ENCODE results near the gene RWDD4.

RWDD4 gene

DNA sequence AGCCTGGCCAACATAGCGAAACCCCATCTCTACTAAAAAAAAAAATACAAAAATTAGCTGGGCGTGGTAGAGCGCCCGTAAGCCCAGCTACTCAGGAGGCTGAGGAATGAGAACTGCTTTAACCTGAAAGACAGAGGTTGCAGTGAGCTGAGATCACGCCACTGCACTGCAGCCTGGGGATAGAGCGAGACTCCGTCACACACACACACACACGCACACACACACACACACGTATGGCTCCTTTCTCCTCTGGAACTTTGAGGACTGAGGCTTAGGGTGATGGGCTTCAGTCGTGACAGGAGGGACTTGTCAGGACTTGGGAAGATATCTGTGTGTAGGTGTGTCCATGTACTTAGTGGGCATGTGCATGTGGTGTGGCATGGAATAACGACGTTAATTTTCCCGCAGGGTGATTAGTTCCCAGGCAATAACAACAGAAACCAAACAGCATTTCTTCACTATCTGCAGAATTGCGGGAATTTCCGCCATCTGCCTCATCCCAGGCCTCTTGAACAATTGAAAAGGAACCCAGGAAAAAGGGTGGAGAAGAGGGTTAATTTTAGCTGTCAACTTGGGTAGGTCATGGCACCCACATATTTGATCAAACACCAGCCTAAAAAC, 47.7 kb downstream of the RWDD4 start:
- Histone ChIP-seq H2AFZ (no peak overlapping the region), H3K9ac (no peak overlapping the region), H3K27ac (no peak overlapping the region), H3K79me2 (no peaks in the 10 kb centered on the region), H3K4me1 (no peaks in the 10 kb centered on the region), H3K4me2 (ENCODE audit: low read length) (no peak overlapping the region), H3K9me3 (ENCODE audit: control insufficient read depth, low read length) (no peaks in the 10 kb centered on the region), H3K36me3 (ENCODE audit: control insufficient read depth, insufficient read depth, low read length) (no peaks in the 10 kb centered on the region), H3K4me3 (ENCODE audit: low read depth, low read length) (no peak overlapping the region), H3K27me3 (ENCODE audit: control insufficient read depth, insufficient read depth, low read length) (no peaks in the 10 kb centered on the region)
- TF ChIP-seq, protein P1, sequence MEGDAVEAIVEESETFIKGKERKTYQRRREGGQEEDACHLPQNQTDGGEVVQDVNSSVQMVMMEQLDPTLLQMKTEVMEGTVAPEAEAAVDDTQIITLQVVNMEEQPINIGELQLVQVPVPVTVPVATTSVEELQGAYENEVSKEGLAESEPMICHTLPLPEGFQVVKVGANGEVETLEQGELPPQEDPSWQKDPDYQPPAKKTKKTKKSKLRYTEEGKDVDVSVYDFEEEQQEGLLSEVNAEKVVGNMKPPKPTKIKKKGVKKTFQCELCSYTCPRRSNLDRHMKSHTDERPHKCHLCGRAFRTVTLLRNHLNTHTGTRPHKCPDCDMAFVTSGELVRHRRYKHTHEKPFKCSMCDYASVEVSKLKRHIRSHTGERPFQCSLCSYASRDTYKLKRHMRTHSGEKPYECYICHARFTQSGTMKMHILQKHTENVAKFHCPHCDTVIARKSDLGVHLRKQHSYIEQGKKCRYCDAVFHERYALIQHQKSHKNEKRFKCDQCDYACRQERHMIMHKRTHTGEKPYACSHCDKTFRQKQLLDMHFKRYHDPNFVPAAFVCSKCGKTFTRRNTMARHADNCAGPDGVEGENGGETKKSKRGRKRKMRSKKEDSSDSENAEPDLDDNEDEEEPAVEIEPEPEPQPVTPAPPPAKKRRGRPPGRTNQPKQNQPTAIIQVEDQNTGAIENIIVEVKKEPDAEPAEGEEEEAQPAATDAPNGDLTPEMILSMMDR (IDR thresholded peaks at IDR 0.05): no peak

DNA sequence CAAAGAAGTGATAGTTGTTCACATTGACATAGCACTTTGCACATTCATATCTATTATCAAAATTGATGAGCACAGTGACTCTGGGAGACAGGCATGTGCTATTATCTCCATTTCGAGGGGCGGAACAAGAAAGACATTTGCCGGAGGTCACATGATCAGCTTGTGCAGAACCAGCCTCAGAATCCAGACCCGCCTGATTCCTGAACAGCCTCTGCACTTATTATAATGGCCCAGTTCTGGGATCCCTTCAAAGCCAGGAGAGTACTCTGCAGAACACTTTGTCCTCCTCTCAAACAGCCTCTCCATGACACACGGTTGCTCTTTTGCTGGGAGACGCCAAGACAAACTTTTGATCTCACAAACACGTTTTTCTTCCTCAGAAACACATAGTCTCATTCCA, 48.4 kb downstream of the RWDD4 start:
- Histone ChIP-seq H3K27ac (no peak overlapping the region), H3K79me2 (no peaks in the 10 kb centered on the region), H3K4me2 (ENCODE audit: low read length) (no peak overlapping the region), H3K4me3 (ENCODE audit: low read depth, low read length) (no peak overlapping the region), H3K36me3 (ENCODE audit: control insufficient read depth, insufficient read depth, low read length) (no peaks in the 10 kb centered on the region), H3K9ac (no peak overlapping the region), H2AFZ (no peak overlapping the region), H3K9me3 (ENCODE audit: control insufficient read depth, low read length) (no peaks in the 10 kb centered on the region), H3K27me3 (ENCODE audit: control insufficient read depth, insufficient read depth, low read length) (no peaks in the 10 kb centered on the region), H3K4me1 (no peaks in the 10 kb centered on the region)
- TF ChIP-seq, protein P1 (IDR thresholded peaks at IDR 0.05): no peak

DNA sequence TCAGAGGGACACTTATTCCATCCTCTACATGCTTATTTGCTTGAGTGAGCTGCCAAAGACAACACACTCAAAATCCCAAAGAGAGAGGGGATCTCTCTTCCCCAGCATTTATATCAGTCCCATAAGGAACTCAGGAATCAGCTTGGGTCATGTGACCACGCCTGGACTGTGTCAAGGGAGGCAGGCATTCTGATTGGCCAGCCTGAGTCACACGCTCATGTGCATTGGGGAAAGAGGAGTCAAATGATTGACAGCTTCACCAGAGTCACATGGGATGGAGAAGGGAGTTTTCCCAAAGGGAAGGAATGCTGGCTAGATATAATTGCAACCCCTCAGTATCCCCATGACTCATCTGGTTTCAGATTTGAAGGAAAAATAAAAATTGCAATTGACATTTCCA, 49.0 kb downstream of the RWDD4 start:
- Histone ChIP-seq H3K9me3 (ENCODE audit: control insufficient read depth, low read length) (no peaks in the 10 kb centered on the region), H3K27me3 (ENCODE audit: control insufficient read depth, insufficient read depth, low read length) (no peaks in the 10 kb centered on the region), H3K79me2 (no peaks in the 10 kb centered on the region), H3K4me3 (ENCODE audit: low read depth, low read length) (no peak overlapping the region), H3K9ac (no peak overlapping the region), H3K27ac (no peak overlapping the region), H3K4me2 (ENCODE audit: low read length) (no peak overlapping the region), H2AFZ (no peak overlapping the region), H3K4me1 (no peaks in the 10 kb centered on the region), H3K36me3 (ENCODE audit: control insufficient read depth, insufficient read depth, low read length) (no peaks in the 10 kb centered on the region)
- TF ChIP-seq, protein P1 (IDR thresholded peaks at IDR 0.05): no peak

DNA sequence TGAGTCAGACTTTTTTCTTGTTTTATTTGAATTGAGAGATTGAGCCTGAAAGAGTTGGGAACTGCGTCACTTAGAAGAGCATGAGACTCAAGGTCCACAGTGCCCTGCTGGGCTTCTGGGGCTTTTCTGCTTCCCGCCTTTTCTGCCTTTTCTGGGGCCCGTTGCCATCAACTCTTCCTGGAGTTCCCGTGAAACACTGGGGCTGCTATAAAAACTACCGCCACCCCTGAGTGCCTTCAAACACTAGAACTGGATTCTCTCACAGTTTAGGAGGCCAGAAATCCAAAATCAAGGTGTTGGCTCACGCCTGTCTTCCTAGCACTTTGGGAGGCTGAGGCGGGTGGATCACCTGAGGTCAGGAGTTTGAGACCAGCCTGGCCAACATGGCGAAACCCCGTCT, 49.8 kb downstream of the RWDD4 start:
- no peaks in the 10 kb centered on the region for H3K9me3 ChIP-seq (ENCODE audit: control insufficient read depth, low read length)
- no peak overlapping the region for H3K4me2 ChIP-seq (ENCODE audit: low read length)
- TF ChIP-seq, protein P1 (IDR thresholded peaks at IDR 0.05): no peak
- H3K36me3 ChIP-seq (ENCODE audit: control insufficient read depth, insufficient read depth, low read length): no peaks in the 10 kb centered on the region
- H3K4me3 ChIP-seq (ENCODE audit: low read depth, low read length): no peak overlapping the region
- H3K27ac ChIP-seq: no peak overlapping the region
- H3K4me1 ChIP-seq: no peaks in the 10 kb centered on the region
- no peak overlapping the region for H3K9ac ChIP-seq
- no peaks in the 10 kb centered on the region for H3K27me3 ChIP-seq (ENCODE audit: control insufficient read depth, insufficient read depth, low read length)
- no peaks in the 10 kb centered on the region for H3K79me2 ChIP-seq
- H2AFZ ChIP-seq: no peak overlapping the region

DNA sequence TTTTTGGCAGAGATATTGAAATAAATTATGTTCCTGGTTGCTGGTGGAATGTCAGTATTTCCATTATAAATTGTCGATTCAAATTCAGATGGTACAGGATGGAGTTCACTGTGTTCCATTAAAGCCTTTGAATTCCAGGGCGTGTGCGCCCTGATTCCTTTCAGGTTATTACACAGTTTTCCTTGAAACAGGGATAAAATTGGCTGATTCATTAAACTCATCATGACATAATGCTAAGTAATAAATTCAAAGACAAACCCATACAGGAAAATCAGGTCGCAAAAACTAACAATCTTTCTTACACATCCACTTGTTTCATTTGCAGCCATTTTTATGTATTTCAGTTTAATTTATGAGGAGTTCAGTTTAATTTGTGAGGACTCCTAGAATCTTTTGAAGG, 51.1 kb downstream of the RWDD4 start:
- Histone ChIP-seq H3K9ac (no peak overlapping the region), H3K4me1 (no peaks in the 10 kb centered on the region), H2AFZ (no peak overlapping the region), H3K27ac (no peak overlapping the region), H3K36me3 (ENCODE audit: control insufficient read depth, insufficient read depth, low read length) (no peaks in the 10 kb centered on the region), H3K4me2 (ENCODE audit: low read length) (no peak overlapping the region), H3K79me2 (no peaks in the 10 kb centered on the region), H3K9me3 (ENCODE audit: control insufficient read depth, low read length) (no peaks in the 10 kb centered on the region), H3K27me3 (ENCODE audit: control insufficient read depth, insufficient read depth, low read length) (no peaks in the 10 kb centered on the region), H3K4me3 (ENCODE audit: low read depth, low read length) (no peak overlapping the region)
- TF ChIP-seq, protein P1 (IDR thresholded peaks at IDR 0.05): no peak
